OCI-LY1 (cell line): ENCODE measurements around the gene CACNB1.

ENCODE experiments used
- EZH2 ChIP-seq: fragments of 200-600 bp; sonication (generic), shearing (Covaris generic); IDR thresholded peaks from 2 replicates; pipeline ENCODE4 v1.8.0; 2017; ENCODE audit warnings: borderline replicate concordance, mixed run types, mild to moderate bottlenecking, antibody characterized with exemption, low read length, moderate library complexity, mixed read lengths
- TF ChIP-seq, protein P1 (sequence below): fragments of 200-600 bp; sonication (generic), shearing (Covaris generic); IDR thresholded peaks from 2 replicates; pipeline ENCODE4 v1.5.1; 2017; ENCODE audit warnings: mild to moderate bottlenecking, antibody characterized with exemption, low read length, moderate library complexity, mixed read lengths

DNA sequence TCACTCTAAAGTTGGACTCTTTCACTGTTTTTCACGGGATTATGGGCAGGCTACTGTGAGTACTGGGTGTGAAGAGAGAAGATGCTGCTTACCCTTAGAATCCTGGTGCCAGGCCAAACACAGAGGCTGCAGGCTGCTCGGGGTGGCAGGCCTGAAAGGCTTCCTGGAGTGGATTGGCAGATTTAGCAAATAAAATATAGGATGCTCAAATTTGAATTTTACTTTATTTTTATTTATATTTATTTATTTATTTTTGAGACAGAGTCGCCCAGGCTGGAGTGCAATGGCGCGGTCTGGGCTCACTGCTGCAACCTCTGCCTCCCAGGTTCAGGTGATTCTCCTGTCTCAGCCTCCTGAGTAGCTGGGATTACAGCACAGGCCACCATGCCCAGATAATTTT lies 43.2 kb upstream of the CACNB1 start:
- TF ChIP-seq, protein P1, sequence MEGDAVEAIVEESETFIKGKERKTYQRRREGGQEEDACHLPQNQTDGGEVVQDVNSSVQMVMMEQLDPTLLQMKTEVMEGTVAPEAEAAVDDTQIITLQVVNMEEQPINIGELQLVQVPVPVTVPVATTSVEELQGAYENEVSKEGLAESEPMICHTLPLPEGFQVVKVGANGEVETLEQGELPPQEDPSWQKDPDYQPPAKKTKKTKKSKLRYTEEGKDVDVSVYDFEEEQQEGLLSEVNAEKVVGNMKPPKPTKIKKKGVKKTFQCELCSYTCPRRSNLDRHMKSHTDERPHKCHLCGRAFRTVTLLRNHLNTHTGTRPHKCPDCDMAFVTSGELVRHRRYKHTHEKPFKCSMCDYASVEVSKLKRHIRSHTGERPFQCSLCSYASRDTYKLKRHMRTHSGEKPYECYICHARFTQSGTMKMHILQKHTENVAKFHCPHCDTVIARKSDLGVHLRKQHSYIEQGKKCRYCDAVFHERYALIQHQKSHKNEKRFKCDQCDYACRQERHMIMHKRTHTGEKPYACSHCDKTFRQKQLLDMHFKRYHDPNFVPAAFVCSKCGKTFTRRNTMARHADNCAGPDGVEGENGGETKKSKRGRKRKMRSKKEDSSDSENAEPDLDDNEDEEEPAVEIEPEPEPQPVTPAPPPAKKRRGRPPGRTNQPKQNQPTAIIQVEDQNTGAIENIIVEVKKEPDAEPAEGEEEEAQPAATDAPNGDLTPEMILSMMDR, result no peak
- TF ChIP-seq EZH2, result no peak
